Measurements from ENCODE around the gene HSPH1. TPM values are rescaled to one million over a fixed set of nuclear protein-coding genes. Genes with fewer than 3 reads are reported as not detected.
A peak's percentile ranks its signal among the peaks of the same experiment; 100 is the strongest.
"Not testable (repeated sequence)": the region's sequence is repeated elsewhere in the genome, so short reads cannot be mapped to it uniquely, and the experiment has no call there.

The HSPH1 gene
- total and polyA plus RNA-seq, 7 donors, result 32.6 to 106 (median 72.6) TPM

DNA sequence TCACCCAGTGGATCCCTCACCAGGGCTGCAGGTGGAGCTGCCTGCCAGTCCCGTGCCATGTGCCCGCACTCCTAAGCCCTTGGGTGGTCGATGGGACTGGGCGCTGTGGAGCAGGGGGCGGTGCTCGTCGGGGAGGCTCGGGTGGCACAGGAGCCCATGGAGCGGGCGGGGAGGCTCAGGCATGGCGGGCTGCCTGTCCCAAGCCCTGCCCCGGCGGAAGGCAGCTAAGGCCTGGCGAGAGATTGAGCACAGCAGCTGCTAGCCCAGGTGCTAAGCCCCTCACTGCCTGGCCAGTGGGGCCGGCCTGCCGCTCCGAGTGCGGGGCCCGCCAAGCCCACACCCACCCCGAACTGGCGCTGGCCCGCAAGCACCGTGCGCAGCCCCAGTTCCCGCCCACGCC is 21.3 kb upstream of the HSPH1 start:
- 91 to 92% (median 92%) methylated on average over 11 to 26 of the region's 26 CpGs for WGBS, 3 donors
- TF ChIP-seq, protein P1, sequence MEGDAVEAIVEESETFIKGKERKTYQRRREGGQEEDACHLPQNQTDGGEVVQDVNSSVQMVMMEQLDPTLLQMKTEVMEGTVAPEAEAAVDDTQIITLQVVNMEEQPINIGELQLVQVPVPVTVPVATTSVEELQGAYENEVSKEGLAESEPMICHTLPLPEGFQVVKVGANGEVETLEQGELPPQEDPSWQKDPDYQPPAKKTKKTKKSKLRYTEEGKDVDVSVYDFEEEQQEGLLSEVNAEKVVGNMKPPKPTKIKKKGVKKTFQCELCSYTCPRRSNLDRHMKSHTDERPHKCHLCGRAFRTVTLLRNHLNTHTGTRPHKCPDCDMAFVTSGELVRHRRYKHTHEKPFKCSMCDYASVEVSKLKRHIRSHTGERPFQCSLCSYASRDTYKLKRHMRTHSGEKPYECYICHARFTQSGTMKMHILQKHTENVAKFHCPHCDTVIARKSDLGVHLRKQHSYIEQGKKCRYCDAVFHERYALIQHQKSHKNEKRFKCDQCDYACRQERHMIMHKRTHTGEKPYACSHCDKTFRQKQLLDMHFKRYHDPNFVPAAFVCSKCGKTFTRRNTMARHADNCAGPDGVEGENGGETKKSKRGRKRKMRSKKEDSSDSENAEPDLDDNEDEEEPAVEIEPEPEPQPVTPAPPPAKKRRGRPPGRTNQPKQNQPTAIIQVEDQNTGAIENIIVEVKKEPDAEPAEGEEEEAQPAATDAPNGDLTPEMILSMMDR (IDR thresholded peaks at IDR 0.05), result no peak

DNA sequence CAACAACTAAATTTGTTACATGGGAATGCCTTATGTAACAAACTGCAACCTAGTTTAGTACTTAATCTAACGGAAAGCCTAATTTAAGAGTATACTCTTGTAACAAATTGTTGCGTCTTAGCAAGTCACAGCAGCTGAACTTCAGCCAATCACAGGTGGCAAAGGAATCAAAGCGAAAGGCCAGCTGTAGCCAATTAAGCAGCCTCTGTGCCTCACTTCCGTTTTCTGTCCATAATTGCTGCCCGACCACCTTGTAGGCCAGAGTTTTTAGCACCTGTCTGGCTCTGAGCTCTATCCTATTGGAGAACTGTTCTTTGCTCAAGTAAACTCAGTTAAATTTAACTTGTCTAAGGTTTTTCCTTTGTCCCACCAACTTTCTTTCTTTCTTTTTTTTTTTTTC is 18.1 kb upstream of the HSPH1 start:
- H3K27me3 ChIP-seq (ENCODE audit: insufficient read depth in 3 of 3, low read length in 2 of 3), result no peaks in the 10 kb centered on the region
- DNase-seq, result no peak
- TF ChIP-seq, protein P1 (IDR thresholded peaks at IDR 0.05), result no peak
- H3K4me3 ChIP-seq, result no peak overlapping the region
- H3K4me1 ChIP-seq, result peaks cover 7% of the 10 kb centered on the region
- H3K27ac ChIP-seq, result no peak overlapping the region
- H3K36me3 ChIP-seq (ENCODE audit: insufficient read depth in 1 of 2, low read depth in 1 of 2), result no peaks in the 10 kb centered on the region
- H3K9me3 ChIP-seq, result no peaks in the 10 kb centered on the region
- intact Hi-C loops (cut with DNase I), result loop anchor here in 1 of 2 donors (10.0 kb wide), 1 partner anchor 245 kb away; no protein-coding TSS in a partner anchor
- no peak for ATAC-seq
- WGBS, 3 donors, result 57 to 72% (median 68%) methylated on average over 5 of the region's 5 CpGs

More for the DNA sequence above, 21.3 kb upstream of the HSPH1 start:
- H3K9me3 ChIP-seq, result no peaks in the 10 kb centered on the region
- no peaks in the 10 kb centered on the region for H3K36me3 ChIP-seq (ENCODE audit: insufficient read depth in 1 of 2, low read depth in 1 of 2)
- intact Hi-C loops (cut with DNase I), result no loop called here
- ATAC-seq, result no peak
- no peaks in the 10 kb centered on the region for H3K4me1 ChIP-seq
- no peak overlapping the region for H3K27ac ChIP-seq
- no peak overlapping the region for H3K4me3 ChIP-seq
- no peaks in the 10 kb centered on the region for H3K27me3 ChIP-seq (ENCODE audit: insufficient read depth in 3 of 3, low read length in 2 of 3)
- DNase-seq, result no peak

DNA sequence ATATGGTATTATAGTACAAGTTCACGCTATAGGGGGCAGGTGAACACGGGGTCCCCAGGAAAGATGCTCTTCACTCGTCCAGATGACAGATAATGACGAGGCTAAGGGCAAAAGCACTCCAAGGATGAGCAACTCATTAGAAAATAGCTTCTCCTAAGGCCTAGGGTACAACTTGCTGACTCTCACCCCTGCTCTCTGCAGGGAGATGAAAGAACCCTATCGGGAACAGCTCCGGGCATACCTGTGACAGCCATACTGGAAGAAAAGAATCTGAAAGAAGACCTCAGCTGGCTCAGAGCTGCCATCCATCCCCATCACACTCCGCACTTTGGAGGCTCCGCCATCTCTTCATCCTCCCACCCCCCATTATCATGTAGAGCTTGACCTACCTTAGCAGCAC is 17.5 kb upstream of the HSPH1 start:
- TF ChIP-seq, protein P1 (IDR thresholded peaks at IDR 0.05), result no peak
- Histone ChIP-seq H3K27me3 (ENCODE audit: insufficient read depth in 3 of 3, low read length in 2 of 3) (no peaks in the 10 kb centered on the region), H3K36me3 (ENCODE audit: insufficient read depth in 1 of 2, low read depth in 1 of 2) (no peaks in the 10 kb centered on the region), H3K27ac (no peak overlapping the region), H3K4me3 (no peak overlapping the region), H3K4me1 (peaks cover 7% of the 10 kb centered on the region), H3K9me3 (no peaks in the 10 kb centered on the region)
- ATAC-seq, result no peak
- no peak for DNase-seq
- intact Hi-C loops (cut with DNase I), result loop anchor here in 1 of 2 donors (10.0 kb wide), 1 partner anchor 246 kb away; no protein-coding TSS in a partner anchor
- 94 to 97% (median 96%) methylated on average over 8 of the region's 8 CpGs for WGBS, 3 donors

DNA sequence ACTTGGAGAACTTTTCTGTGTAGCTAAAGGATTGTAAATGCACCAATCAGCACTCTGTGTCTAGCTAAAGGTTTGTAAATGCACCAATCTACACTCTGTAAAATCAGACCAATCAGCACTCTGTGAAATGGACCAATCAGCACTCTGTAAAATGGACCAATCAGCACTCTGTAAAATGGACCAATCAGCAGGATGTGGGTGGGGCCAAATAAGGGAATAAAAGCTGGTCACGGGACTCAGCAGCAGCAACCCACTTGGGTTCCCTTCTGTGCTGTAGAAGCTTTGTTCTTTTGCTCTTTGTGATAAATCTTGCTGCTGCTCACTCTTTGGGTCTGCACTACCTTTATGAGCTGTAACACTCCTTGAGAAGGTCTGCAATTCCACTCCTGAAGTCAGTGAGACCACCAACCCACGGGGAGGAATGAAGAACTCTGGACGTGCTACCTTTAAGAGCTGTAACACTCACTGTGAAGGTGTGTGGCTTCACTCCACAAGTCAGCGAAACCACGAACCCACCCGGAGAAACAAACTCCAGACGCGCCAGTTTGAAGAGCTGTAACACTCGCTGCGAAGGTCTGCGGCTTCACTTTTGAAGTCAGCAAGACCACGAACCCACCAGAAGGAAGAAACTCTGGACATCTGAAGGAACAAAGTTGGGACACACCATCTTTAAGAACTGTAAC is 16.2 kb upstream of the HSPH1 start:
- 91 to 95% (median 93%) methylated on average over 12 of the region's 12 CpGs for WGBS, 3 donors
- intact Hi-C loops (cut with DNase I), result loop anchor here in 1 of 2 donors (10.0 kb wide), 1 partner anchor 247 kb away; no protein-coding TSS in a partner anchor

DNA sequence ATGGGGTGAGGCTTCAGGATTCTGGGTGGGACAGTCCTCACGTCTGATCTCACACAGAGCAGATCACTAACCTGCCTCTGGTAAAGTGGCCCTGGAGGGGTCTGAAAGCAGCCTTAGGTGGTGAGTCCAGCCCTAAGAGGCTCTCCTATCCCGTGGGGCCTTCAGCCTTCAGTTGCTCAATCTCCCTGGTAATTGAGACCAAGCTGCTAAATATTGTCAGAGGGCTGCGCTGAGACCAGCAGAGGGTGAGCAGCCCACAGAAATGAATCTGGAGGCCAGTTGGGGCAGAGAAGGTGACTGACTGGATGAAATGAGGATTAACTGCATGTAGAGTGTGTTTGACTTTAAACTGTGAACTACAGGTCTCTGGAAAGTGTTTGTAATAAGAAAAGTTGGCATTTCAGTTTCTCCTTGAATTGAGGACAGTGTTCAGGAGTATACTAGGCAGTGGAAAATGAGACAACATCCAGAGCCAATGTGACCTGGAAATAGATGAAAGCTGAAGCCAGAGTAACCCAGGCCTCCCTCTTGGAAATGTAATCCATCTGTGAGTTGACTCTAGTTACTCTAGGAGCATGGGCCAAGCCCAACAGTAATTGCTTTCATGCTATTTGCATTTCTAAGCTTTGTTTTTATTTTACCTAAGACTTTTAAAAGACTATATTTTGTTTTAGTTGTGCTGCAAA is 14.3 kb upstream of the HSPH1 start:
- no peaks in the 10 kb centered on the region for H3K9me3 ChIP-seq
- H3K27ac ChIP-seq, result peak overlapping the region; percentile 6
- H3K27me3 ChIP-seq (ENCODE audit: insufficient read depth in 3 of 3, low read length in 2 of 3), result no peaks in the 10 kb centered on the region
- peaks cover 7% of the 10 kb centered on the region for H3K4me1 ChIP-seq
- H3K36me3 ChIP-seq (ENCODE audit: insufficient read depth in 1 of 2, low read depth in 1 of 2), result no peaks in the 10 kb centered on the region
- TF ChIP-seq, protein P1 (IDR thresholded peaks at IDR 0.05), result peak; percentile 12
- peak; percentile 81 to 92 (median 86) for ATAC-seq
- intact Hi-C loops (cut with DNase I), result loop anchor here in 1 of 2 donors (10.0 kb wide), 1 partner anchor 249 kb away; no protein-coding TSS in a partner anchor
- 33 to 47% (median 33%) methylated on average over 3 of the region's 3 CpGs for WGBS, 3 donors
- H3K4me3 ChIP-seq, result peak overlapping the region; percentile 10
- DNase-seq, result no peak

More for the DNA sequence above, 16.2 kb upstream of the HSPH1 start:
- ATAC-seq; DNase-seq; H3K9me3 ChIP-seq; H3K4me3 ChIP-seq; H3K27ac ChIP-seq; H3K4me1 ChIP-seq; H3K36me3 ChIP-seq (ENCODE audit: insufficient read depth in 1 of 2, low read depth in 1 of 2); H3K27me3 ChIP-seq (ENCODE audit: insufficient read depth in 3 of 3, low read length in 2 of 3): not testable (repeated sequence)
